HepG2 (cell line): ENCODE measurements around the gene CD58. TPM values are rescaled to one million over a fixed set of nuclear protein-coding genes. Genes with fewer than 3 reads are reported as not detected.

ENCODE experiments used
- ASH2L ChIP-seq: fragments of 300-600, 200-600 bp; sonication (generic); IDR thresholded peaks from 2 replicates; pipeline ENCODE4 v1.7.0; 2017; ENCODE audit warnings: low read depth, mild to moderate bottlenecking, moderate library complexity, mixed read lengths, low read length; ENCODE audit not compliant: insufficient read length
- CEBPG ChIP-seq: IDR thresholded peaks from 2 replicates; pipeline ENCODE4 v1.6.1; 2016
- EP300 ChIP-seq, 3 experiments: sonication (generic) in 1 of 3; formaldehyde crosslinking in 1 of 3; IDR thresholded peaks; 2 replicates each; pipeline versions ENCODE4 v1.5.1 to v1.6.1; 2011 to 2020; ENCODE audit warnings: low read depth in 2 of 3, low read length in 2 of 3, borderline replicate concordance in 1 of 3, improper control_type of control experiment in 1 of 3, mild to moderate bottlenecking in 1 of 3, missing genetic modification reagents in 1 of 3, moderate library complexity in 1 of 3
- HHEX ChIP-seq: IDR thresholded peaks from 2 replicates; pipeline ENCODE4 v1.6.1; 2016; ENCODE audit warnings: control low read depth
- HOXA7 ChIP-seq: sonication (generic); formaldehyde crosslinking; IDR thresholded peaks from 2 replicates; pipeline ENCODE4 v1.8.1; 2022; ENCODE audit warnings: mild to moderate bottlenecking, missing genetic modification reagents, moderate library complexity
- KLF12 ChIP-seq: sonication (generic); formaldehyde crosslinking; IDR thresholded peaks from 2 replicates; pipeline ENCODE4 v1.4.0; 2020; ENCODE audit warnings: missing genetic modification reagents, borderline replicate concordance
- REPIN1 ChIP-seq: sonication (generic); formaldehyde crosslinking; IDR thresholded peaks from 2 replicates; pipeline ENCODE4 v1.8.0; 2022; ENCODE audit warnings: missing genetic modification reagents, low read depth, mild to moderate bottlenecking, borderline replicate concordance
- TRAFD1 ChIP-seq: sonication (generic); formaldehyde crosslinking; IDR thresholded peaks from 2 replicates; pipeline ENCODE4 v1.5.1; 2020; ENCODE audit warnings: missing genetic modification reagents, mild to moderate bottlenecking, borderline replicate concordance
- ZBTB33 ChIP-seq: sonication (generic); formaldehyde crosslinking; IDR thresholded peaks from 2 replicates; pipeline ENCODE4 v1.4.0; 2020; ENCODE audit warnings: missing genetic modification reagents
- ZFX ChIP-seq: sonication (generic); formaldehyde crosslinking; IDR thresholded peaks from 2 replicates; pipeline ENCODE4 v1.4.0; 2020; ENCODE audit warnings: mild to moderate bottlenecking, low read depth, missing genetic modification reagents, moderate library complexity
- ZNF768 ChIP-seq: sonication (generic); formaldehyde crosslinking; IDR thresholded peaks from 2 replicates; pipeline ENCODE4 v1.4.0; 2020; ENCODE audit warnings: missing genetic modification reagents
- ZNF878 ChIP-seq: sonication (generic); formaldehyde crosslinking; IDR thresholded peaks from 2 replicates; pipeline ENCODE4 v1.8.1; 2023; ENCODE audit warnings: mild to moderate bottlenecking, missing genetic modification reagents, moderate library complexity
- polyA plus RNA-seq, 8 experiments: library from polyadenylated mRNA; depleted of rRNA in 3 of 8; stranded (reverse) in 7 of 8; unstranded in 1 of 8; fragments of >200 nt; fragmentation: Illumina TruSeq in 4 of 8; extraction: Trizol in 4 of 8; gene quantifications; 2 replicates each; pipeline versions ENCODE4 v1.2.1 to v1.2.3, GENCODE V29; 2011 to 2016; ENCODE audit warnings: low read depth in 4 of 8, missing spikeins in 1 of 8, mixed read lengths in 1 of 8; ENCODE audit not compliant: insufficient read depth in 1 of 8
- total RNA-seq, 5 experiments: library from RNA; depleted of rRNA; stranded (reverse); fragments of >200 nt; fragmentation: Illumina TruSeq; extraction: Trizol; gene quantifications; 2 replicates each; pipeline ENCODE4 v1.2.3, GENCODE V29; 2016; ENCODE audit warnings: low read depth in 1 of 5
- TF ChIP-seq, protein P1 (sequence below): sonication (generic); formaldehyde crosslinking; IDR thresholded peaks from 2 replicates; pipeline ENCODE4 v1.5.0; 2020; ENCODE audit warnings: mild to moderate bottlenecking, missing genetic modification reagents
- TF ChIP-seq, protein P2 (sequence below): sonication (generic); formaldehyde crosslinking; IDR thresholded peaks from 2 replicates; pipeline ENCODE4 v1.8.0; 2022; ENCODE audit warnings: missing genetic modification reagents, mild to moderate bottlenecking, moderate library complexity, borderline replicate concordance
- TF ChIP-seq, protein P3 (sequence below): sonication (generic); formaldehyde crosslinking; IDR thresholded peaks from 2 replicates; pipeline ENCODE4 v1.5.1; 2020; ENCODE audit warnings: mild to moderate bottlenecking, missing genetic modification reagents, borderline replicate concordance
- TF ChIP-seq, protein P4 (sequence below): sonication (generic); formaldehyde crosslinking; IDR thresholded peaks from 2 replicates; pipeline ENCODE4 v1.5.0; 2020; ENCODE audit warnings: missing genetic modification reagents

Gene CD58
- total and polyA plus RNA-seq, 2 of the 13 experiments (the other 11 are each of a cell fraction or from before 2014, with no cell fraction given) = 9.4 to 13.5 TPM

- TF ChIP-seq TRAFD1 (CRISPR knock-in tag) = no peak
- TF ChIP-seq HHEX (CRISPR knock-in tag) = no peak
- TF ChIP-seq, protein P1, sequence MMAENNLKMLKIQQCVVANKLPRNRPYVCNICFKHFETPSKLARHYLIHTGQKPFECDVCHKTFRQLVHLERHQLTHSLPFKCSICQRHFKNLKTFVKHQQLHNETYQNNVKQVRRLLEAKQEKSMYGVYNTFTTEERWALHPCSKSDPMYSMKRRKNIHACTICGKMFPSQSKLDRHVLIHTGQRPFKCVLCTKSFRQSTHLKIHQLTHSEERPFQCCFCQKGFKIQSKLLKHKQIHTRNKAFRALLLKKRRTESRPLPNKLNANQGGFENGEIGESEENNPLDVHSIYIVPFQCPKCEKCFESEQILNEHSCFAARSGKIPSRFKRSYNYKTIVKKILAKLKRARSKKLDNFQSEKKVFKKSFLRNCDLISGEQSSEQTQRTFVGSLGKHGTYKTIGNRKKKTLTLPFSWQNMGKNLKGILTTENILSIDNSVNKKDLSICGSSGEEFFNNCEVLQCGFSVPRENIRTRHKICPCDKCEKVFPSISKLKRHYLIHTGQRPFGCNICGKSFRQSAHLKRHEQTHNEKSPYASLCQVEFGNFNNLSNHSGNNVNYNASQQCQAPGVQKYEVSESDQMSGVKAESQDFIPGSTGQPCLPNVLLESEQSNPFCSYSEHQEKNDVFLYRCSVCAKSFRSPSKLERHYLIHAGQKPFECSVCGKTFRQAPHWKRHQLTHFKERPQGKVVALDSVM (CRISPR knock-in tag) = peak; percentile 38; the same call in 1 of the 2 replicates
- TF ChIP-seq, protein P2, sequence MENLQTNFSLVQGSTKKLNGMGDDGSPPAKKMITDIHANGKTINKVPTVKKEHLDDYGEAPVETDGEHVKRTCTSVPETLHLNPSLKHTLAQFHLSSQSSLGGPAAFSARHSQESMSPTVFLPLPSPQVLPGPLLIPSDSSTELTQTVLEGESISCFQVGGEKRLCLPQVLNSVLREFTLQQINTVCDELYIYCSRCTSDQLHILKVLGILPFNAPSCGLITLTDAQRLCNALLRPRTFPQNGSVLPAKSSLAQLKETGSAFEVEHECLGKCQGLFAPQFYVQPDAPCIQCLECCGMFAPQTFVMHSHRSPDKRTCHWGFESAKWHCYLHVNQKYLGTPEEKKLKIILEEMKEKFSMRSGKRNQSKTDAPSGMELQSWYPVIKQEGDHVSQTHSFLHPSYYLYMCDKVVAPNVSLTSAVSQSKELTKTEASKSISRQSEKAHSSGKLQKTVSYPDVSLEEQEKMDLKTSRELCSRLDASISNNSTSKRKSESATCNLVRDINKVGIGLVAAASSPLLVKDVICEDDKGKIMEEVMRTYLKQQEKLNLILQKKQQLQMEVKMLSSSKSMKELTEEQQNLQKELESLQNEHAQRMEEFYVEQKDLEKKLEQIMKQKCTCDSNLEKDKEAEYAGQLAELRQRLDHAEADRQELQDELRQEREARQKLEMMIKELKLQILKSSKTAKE (CRISPR knock-in tag) = peak; percentile 87
- TF ChIP-seq CEBPG = peak; percentile 42; the same call in 1 of the 2 replicates
- TF ChIP-seq HOXA7 (CRISPR knock-in tag) = no peak
- 0 out of 2 replicates have a peak, but pooled peaks have one; percentile 45 for TF ChIP-seq KLF12 (CRISPR knock-in tag)
- TF ChIP-seq, protein P3, sequence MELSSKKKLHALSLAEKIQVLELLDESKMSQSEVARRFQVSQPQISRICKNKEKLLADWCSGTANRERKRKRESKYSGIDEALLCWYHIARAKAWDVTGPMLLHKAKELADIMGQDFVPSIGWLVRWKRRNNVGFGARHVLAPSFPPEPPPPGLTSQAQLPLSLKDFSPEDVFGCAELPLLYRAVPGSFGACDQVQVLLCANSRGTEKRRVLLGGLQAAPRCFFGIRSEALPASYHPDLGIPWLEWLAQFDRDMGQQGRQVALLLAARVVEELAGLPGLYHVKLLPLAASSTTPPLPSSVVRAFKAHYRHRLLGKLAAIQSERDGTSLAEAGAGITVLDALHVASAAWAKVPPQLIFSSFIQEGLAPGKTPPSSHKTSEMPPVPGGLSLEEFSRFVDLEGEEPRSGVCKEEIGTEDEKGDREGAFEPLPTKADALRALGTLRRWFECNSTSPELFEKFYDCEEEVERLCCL (CRISPR knock-in tag) = 0 out of 2 replicates have a peak, but pooled peaks have one; percentile 69
- no peak for TF ChIP-seq ZBTB33 (CRISPR knock-in tag)
- TF ChIP-seq ZNF878 (CRISPR knock-in tag) = peak; percentile 86; the same call in 1 of the 2 replicates
- TF ChIP-seq, protein P4, sequence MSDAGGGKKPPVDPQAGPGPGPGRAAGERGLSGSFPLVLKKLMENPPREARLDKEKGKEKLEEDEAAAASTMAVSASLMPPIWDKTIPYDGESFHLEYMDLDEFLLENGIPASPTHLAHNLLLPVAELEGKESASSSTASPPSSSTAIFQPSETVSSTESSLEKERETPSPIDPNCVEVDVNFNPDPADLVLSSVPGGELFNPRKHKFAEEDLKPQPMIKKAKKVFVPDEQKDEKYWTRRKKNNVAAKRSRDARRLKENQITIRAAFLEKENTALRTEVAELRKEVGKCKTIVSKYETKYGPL = no peak
- peak; percentile 87 for TF ChIP-seq ASH2L
- TF ChIP-seq ZNF768 (CRISPR knock-in tag) = no peak
- TF ChIP-seq EP300 (IDR thresholded peaks at IDR 0.05; ENCODE audit: low read depth in 2 of 2, low read length in 2 of 2) = peak; percentile 71 to 85; a peak in 3 of 4 replicates
- peak; percentile 47; the same call in 1 of the 2 replicates for TF ChIP-seq EP300 (CRISPR knock-in tag; IDR thresholded peaks at IDR 0.05; ENCODE audit: borderline replicate concordance)
- peak; percentile 55; the same call in 1 of the 2 replicates for TF ChIP-seq REPIN1 (CRISPR knock-in tag)
- peak; percentile 90 for TF ChIP-seq ZFX (CRISPR knock-in tag)
Observed at GRCh38 chr1:116465845-116466685, 104.8 kb downstream of the CD58 start (continued).
